Ectodermal cell (in vitro differentiated cells): ENCODE results near the gene RBPJL.

Experiments used
- H3K27ac ChIP-seq: 2 replicates; pipeline ENCODE4 v1.7.0; 2013; ENCODE audit warnings: mild to moderate bottlenecking, low read depth, low read length; ENCODE audit not compliant: insufficient read depth, poor library complexity, severe bottlenecking
- H3K27me3 ChIP-seq: 2 replicates; pipeline ENCODE4 v1.7.0; 2013; ENCODE audit warnings: mild to moderate bottlenecking, low read length; ENCODE audit not compliant: insufficient read depth, control insufficient read depth, poor library complexity, severe bottlenecking
- H3K36me3 ChIP-seq: one replicate; pipeline ENCODE4 v1.7.0; 2013; ENCODE audit warnings: low read length; ENCODE audit not compliant: control insufficient read depth, insufficient read depth
- H3K4me1 ChIP-seq: one replicate; pipeline ENCODE4 v1.7.0; 2013; ENCODE audit warnings: low read length; ENCODE audit not compliant: control insufficient read depth, insufficient read depth
- H3K4me3 ChIP-seq: 2 replicates; pipeline ENCODE4 v1.7.0; 2013; ENCODE audit warnings: low read depth, low read length, control low read depth; ENCODE audit not compliant: insufficient read depth
- H3K9me3 ChIP-seq: 2 replicates; pipeline ENCODE4 v1.7.0; 2013; ENCODE audit warnings: mild to moderate bottlenecking, low read length, moderate library complexity; ENCODE audit not compliant: control insufficient read depth
- WGBS, 2 experiments: methylation state at CpG; one replicate each; pipeline ENCODE4 v1.1.7; 2013; ENCODE audit warnings: missing lambda C conversion rate in 2 of 2; 5-methylcytosine and 5-hydroxymethylcytosine counted together

The RBPJL gene

GRCh38 chr20:45316150-45317080 is 9.8 kb downstream of the RBPJL start:
- 94% methylated on average over 71 of the region's 71 CpGs for WGBS, 2 experiments
- no peaks in the 10 kb centered on the region for H3K9me3 ChIP-seq
- no peak overlapping the region for H3K4me3 ChIP-seq
- H3K36me3 ChIP-seq = no peaks in the 10 kb centered on the region
- H3K4me1 ChIP-seq = no peaks in the 10 kb centered on the region
- H3K27ac ChIP-seq = no peak overlapping the region
- H3K27me3 ChIP-seq = peaks cover 3% of the 10 kb centered on the region

GRCh38 chr20:45317826-45318225 is 11.2 kb downstream of the RBPJL start:
- no peaks in the 10 kb centered on the region for H3K4me1 ChIP-seq
- WGBS, 2 experiments = 82% methylated on average over 3 of the region's 3 CpGs
- no peaks in the 10 kb centered on the region for H3K9me3 ChIP-seq
- no peak overlapping the region for H3K4me3 ChIP-seq
- no peaks in the 10 kb centered on the region for H3K36me3 ChIP-seq
- no peak overlapping the region for H3K27ac ChIP-seq
- no peaks in the 10 kb centered on the region for H3K27me3 ChIP-seq

GRCh38 chr20:45318386-45318939 is 11.8 kb downstream of the RBPJL start:
- Histone ChIP-seq H3K4me3 (no peak overlapping the region), H3K9me3 (no peaks in the 10 kb centered on the region), H3K27ac (no peak overlapping the region), H3K27me3 (no peaks in the 10 kb centered on the region), H3K36me3 (no peaks in the 10 kb centered on the region), H3K4me1 (no peaks in the 10 kb centered on the region)
- WGBS, 2 experiments = 87 to 88% methylated on average over 7 of the region's 7 CpGs

DNA sequence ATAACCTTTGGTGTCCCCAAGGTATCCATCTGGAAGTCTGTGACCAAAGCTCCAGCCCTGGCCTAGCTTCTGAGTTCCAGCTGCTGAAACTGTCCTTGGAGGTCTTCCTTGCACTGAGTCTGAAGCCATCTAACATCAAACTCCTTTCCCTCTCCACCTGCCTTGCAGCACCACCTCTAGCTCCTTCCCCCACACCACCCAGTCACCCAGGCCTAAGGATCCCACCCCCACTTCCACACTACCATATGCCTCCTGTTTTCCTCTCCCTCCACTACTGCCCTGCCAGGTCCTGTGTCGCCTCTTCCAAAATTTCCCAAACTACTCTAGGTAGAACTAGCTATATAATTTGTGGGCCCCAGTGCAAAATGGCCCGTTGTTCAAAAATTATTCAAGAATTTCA is 12.3 kb downstream of the RBPJL start:
- no peak overlapping the region for H3K4me3 ChIP-seq
- no peaks in the 10 kb centered on the region for H3K9me3 ChIP-seq
- H3K4me1 ChIP-seq = no peaks in the 10 kb centered on the region
- H3K36me3 ChIP-seq = no peaks in the 10 kb centered on the region
- 90 to 94% methylated on average over 2 of the region's 2 CpGs for WGBS, 2 experiments
- H3K27me3 ChIP-seq = no peaks in the 10 kb centered on the region
- no peak overlapping the region for H3K27ac ChIP-seq

DNA sequence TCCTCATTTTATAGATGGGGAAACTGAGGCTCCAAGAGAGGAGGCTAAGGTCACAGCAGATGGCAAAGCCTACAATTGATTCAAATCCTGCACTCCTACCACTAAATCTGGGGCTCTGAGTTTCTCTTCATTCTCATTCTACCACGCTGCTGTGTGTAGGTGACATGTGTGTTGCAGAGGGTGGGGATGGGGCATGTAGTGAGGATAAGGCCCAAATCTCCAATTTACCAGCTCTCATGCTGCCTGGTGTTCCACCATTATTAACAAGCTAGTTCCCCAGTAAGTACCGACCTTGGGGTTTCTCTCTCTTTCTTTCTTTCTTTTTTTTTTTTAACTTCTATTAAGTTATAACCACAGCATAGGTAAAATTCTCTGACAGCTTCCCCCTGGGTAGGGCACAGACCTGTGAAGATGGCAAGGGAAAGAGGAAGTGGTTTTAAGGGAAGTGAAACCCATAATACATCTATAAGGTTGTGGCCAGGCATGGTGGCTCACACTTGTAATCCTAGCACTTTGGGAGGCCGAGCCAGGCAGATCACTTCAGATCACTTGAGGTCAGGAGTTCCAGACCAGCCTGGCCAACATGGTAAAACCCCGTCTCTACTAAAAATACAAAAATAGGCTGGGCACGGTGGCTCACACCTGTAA is 14.4 kb downstream of the RBPJL start:
- H3K27me3 ChIP-seq = no peaks in the 10 kb centered on the region
- H3K36me3 ChIP-seq = no peaks in the 10 kb centered on the region

DNA sequence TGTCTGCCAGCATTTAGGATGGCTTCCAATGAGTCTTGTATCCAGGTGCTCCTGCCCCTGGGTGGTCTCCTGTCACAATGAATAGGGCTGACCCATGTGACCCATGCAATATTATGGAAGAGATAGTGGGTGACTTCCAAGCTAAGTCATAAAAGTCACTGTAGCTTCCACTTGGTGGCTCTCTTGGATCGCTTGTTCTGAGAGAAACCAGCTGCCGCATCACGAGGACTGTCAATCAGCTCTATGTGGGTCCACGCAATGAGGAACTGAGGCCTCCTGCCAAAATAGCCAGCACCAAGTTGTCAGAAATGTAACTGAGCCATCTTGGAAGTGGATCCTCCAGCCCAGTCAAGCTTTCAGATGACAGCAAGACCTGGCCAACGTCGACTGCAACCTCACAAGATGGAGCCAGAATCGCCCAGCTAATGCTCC is 16.3 kb downstream of the RBPJL start:
- H3K27me3 ChIP-seq = no peaks in the 10 kb centered on the region
- H3K36me3 ChIP-seq = no peaks in the 10 kb centered on the region
- H3K4me3 ChIP-seq = no peak overlapping the region
- H3K9me3 ChIP-seq = no peaks in the 10 kb centered on the region
- peaks cover 9% of the 10 kb centered on the region for H3K4me1 ChIP-seq
- H3K27ac ChIP-seq = no peak overlapping the region
- WGBS, 2 experiments = 73 to 76% methylated on average over 7 of the region's 7 CpGs

More for the DNA sequence above, 14.4 kb downstream of the RBPJL start:
- no peak overlapping the region for H3K4me3 ChIP-seq
- no peak overlapping the region for H3K27ac ChIP-seq
- H3K9me3 ChIP-seq = no peaks in the 10 kb centered on the region
- WGBS, 2 experiments = 66 to 68% methylated on average over 4 to 5 of the region's 5 CpGs
- H3K4me1 ChIP-seq = peaks cover 9% of the 10 kb centered on the region

DNA sequence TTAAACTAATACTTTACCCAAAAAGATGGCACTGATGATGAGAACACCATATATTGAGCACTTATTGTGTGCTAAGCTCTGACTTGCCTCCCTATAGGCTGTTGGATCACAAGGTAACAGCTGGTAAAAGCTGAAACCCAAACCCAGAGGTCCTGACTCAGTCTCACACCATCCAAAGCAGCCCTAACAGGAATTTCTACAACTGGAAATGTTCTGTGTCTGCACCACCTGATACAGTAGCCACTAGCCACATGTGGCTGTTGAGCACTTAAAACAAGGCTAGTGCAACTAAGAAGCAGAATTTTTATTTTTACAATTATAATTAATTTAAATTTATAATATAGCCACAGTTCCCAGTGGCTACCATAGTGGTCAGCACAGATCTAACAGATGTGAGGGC is 17.1 kb downstream of the RBPJL start:
- H3K27me3 ChIP-seq = no peaks in the 10 kb centered on the region
- peaks cover 9% of the 10 kb centered on the region for H3K4me1 ChIP-seq
- H3K4me3 ChIP-seq = no peak overlapping the region

GRCh38 chr20:45325371-45325770 is 18.7 kb downstream of the RBPJL start:
- Histone ChIP-seq H3K36me3 (no peaks in the 10 kb centered on the region), H3K27ac (no peak overlapping the region), H3K4me1 (peaks cover 9% of the 10 kb centered on the region), H3K27me3 (no peaks in the 10 kb centered on the region), H3K9me3 (no peaks in the 10 kb centered on the region), H3K4me3 (no peak overlapping the region)
- WGBS, 2 experiments = 55 to 57% methylated on average over 6 of the region's 6 CpGs

More for the DNA sequence above, 17.1 kb downstream of the RBPJL start:
- Histone ChIP-seq H3K36me3 (no peaks in the 10 kb centered on the region), H3K27ac (no peak overlapping the region), H3K9me3 (no peaks in the 10 kb centered on the region)

GRCh38 chr20:45328451-45328850 is 21.8 kb downstream of the RBPJL start:
- 89 to 98% methylated on average over 4 of the region's 4 CpGs for WGBS, 2 experiments
- H3K4me1 ChIP-seq = peaks cover 9% of the 10 kb centered on the region
- H3K27me3 ChIP-seq = no peaks in the 10 kb centered on the region
- H3K4me3 ChIP-seq = no peak overlapping the region
- H3K27ac ChIP-seq = no peak overlapping the region
- H3K9me3 ChIP-seq = no peaks in the 10 kb centered on the region
- no peaks in the 10 kb centered on the region for H3K36me3 ChIP-seq
